Astrocyte (in vitro differentiated cells and primary cell): ENCODE data around the gene VWA2. TPM values are rescaled to one million over a fixed set of nuclear protein-coding genes. Genes with fewer than 3 reads are reported as not detected.

Experiments
- DNase-seq: peaks from one replicate; pipeline ENCODE4 v3.0.0-alpha.2; 2010; ENCODE audit warnings: low read depth
- FAIRE-seq: peaks from 2 replicates; lab custom pipeline; 2011; peaks lifted over from hg19 to GRCh38; lab: Jason Lieb, UNC
- H2AFZ ChIP-seq: 2 replicates; pipeline ENCODE4 v1.6.0; 2012; ENCODE audit warnings: low read depth, low read length, inconsistent platforms
- H3K27ac ChIP-seq: 2 replicates; pipeline ENCODE4 v1.5.1; 2011; ENCODE audit warnings: low read depth, low read length, inconsistent platforms
- H3K27me3 ChIP-seq: 2 replicates; pipeline ENCODE4 v1.6.0; 2011; ENCODE audit warnings: low read length, inconsistent platforms; ENCODE audit not compliant: insufficient read depth
- H3K36me3 ChIP-seq: 2 replicates; pipeline ENCODE4 v1.5.1; 2011; ENCODE audit warnings: low read length, inconsistent platforms; ENCODE audit not compliant: insufficient read depth
- H3K4me1 ChIP-seq: 2 replicates; pipeline ENCODE4 v1.5.1; 2011; ENCODE audit warnings: low read length, inconsistent platforms; ENCODE audit not compliant: insufficient read depth
- H3K4me2 ChIP-seq: 2 replicates; pipeline ENCODE4 v1.6.0; 2012; ENCODE audit warnings: low read length, inconsistent platforms
- H3K4me3 ChIP-seq: 2 replicates; pipeline ENCODE4 v1.5.1; 2011; ENCODE audit warnings: low read depth, mild to moderate bottlenecking, low read length, inconsistent platforms; ENCODE audit not compliant: insufficient read depth
- H3K79me2 ChIP-seq: 2 replicates; pipeline ENCODE4 v1.6.0; 2012; ENCODE audit warnings: mild to moderate bottlenecking, low read length, inconsistent platforms; ENCODE audit not compliant: insufficient read depth
- H3K9ac ChIP-seq: 2 replicates; pipeline ENCODE4 v1.6.0; 2012; ENCODE audit warnings: mild to moderate bottlenecking, low read length, inconsistent platforms
- H3K9me3 ChIP-seq: 2 replicates; pipeline ENCODE4 v1.5.1; 2012; ENCODE audit warnings: low read depth, mild to moderate bottlenecking, low read length, inconsistent platforms; ENCODE audit not compliant: insufficient read depth
- H4K20me1 ChIP-seq: 2 replicates; pipeline ENCODE4 v1.6.0; 2012; ENCODE audit warnings: low read length, inconsistent platforms; ENCODE audit not compliant: insufficient read depth
- H3K27ac Mint-ChIP-seq: one replicate; pipeline ENCODE4 v1.8.0; 2021; ENCODE audit warnings: mild to moderate bottlenecking, mixed read lengths; ENCODE audit not compliant: unreplicated experiment
- H3K27me3 Mint-ChIP-seq: one replicate; pipeline ENCODE4 v1.8.0; 2021; ENCODE audit warnings: low read depth, mixed read lengths; ENCODE audit not compliant: unreplicated experiment
- H3K36me3 Mint-ChIP-seq: one replicate; pipeline ENCODE4 v1.8.0; 2021; ENCODE audit warnings: low read depth, mixed read lengths; ENCODE audit not compliant: unreplicated experiment
- H3K4me1 Mint-ChIP-seq: one replicate; pipeline ENCODE4 v1.8.0; 2021; ENCODE audit warnings: low read depth, mixed read lengths; ENCODE audit not compliant: unreplicated experiment
- H3K4me3 Mint-ChIP-seq: one replicate; pipeline ENCODE4 v1.8.0; 2021; ENCODE audit warnings: mild to moderate bottlenecking, moderate library complexity, mixed read lengths; ENCODE audit not compliant: unreplicated experiment
- H3K9me3 Mint-ChIP-seq: one replicate; pipeline ENCODE4 v1.8.0; 2021; ENCODE audit warnings: mild to moderate bottlenecking, mixed read lengths; ENCODE audit not compliant: unreplicated experiment
- EZH2 ChIP-seq: IDR thresholded peaks from 2 replicates; pipeline ENCODE4 v1.6.1; 2012; ENCODE audit warnings: mild to moderate bottlenecking, low read length, inconsistent platforms; ENCODE audit not compliant: insufficient read depth
- total RNA-seq: library from RNA; stranded (reverse); gene quantifications from 2 replicates; pipeline ENCODE4 v1.2.1, GENCODE V29; 2021
- TF ChIP-seq, protein P1 (sequence below): IDR thresholded peaks from 2 replicates; pipeline ENCODE4 v1.5.1; 2011; ENCODE audit warnings: low read depth, mild to moderate bottlenecking, inconsistent platforms, low read length, moderate library complexity; ENCODE audit not compliant: insufficient read depth

VWA2 gene
- total RNA-seq, 1 donor from 2014 or later: 0.25 TPM

DNA sequence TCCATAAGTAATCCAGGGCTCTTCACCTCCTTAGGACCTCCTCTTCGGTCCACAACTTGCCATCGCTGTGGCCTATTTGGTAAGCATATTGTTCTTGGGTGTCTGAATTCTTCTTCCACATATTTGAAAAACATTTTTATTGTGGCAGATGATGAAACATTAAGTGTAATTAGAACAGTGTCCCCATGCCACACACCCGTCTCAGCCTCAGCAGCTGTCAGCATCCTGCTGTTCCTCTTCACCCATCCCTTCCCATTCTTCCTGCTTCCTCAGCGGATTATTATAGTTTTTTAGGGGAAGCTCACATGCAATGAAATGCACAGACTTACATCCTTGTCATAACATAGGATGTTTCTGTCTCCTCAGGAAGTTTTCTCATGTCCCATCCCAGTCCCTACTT lies 39.8 kb upstream of the VWA2 start:
- Mint-ChIP-seq H3K27me3 (peaks cover 5% of the 10 kb centered on the region), H3K9me3 (no peaks in the 10 kb centered on the region), H3K36me3 (no peaks in the 10 kb centered on the region), H3K4me3 (no peak overlapping the region), H3K27ac (no peak overlapping the region), H3K4me1 (peaks cover 4% of the 10 kb centered on the region)
- no peaks in the 10 kb centered on the region for H3K36me3 ChIP-seq
- no peaks in the 10 kb centered on the region for H3K4me1 ChIP-seq
- H3K9me3 ChIP-seq: no peaks in the 10 kb centered on the region
- DNase-seq: no peak
- H4K20me1 ChIP-seq: no peaks in the 10 kb centered on the region
- TF ChIP-seq EZH2: no peak
- TF ChIP-seq, protein P1, sequence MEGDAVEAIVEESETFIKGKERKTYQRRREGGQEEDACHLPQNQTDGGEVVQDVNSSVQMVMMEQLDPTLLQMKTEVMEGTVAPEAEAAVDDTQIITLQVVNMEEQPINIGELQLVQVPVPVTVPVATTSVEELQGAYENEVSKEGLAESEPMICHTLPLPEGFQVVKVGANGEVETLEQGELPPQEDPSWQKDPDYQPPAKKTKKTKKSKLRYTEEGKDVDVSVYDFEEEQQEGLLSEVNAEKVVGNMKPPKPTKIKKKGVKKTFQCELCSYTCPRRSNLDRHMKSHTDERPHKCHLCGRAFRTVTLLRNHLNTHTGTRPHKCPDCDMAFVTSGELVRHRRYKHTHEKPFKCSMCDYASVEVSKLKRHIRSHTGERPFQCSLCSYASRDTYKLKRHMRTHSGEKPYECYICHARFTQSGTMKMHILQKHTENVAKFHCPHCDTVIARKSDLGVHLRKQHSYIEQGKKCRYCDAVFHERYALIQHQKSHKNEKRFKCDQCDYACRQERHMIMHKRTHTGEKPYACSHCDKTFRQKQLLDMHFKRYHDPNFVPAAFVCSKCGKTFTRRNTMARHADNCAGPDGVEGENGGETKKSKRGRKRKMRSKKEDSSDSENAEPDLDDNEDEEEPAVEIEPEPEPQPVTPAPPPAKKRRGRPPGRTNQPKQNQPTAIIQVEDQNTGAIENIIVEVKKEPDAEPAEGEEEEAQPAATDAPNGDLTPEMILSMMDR: no peak
- H3K79me2 ChIP-seq: no peaks in the 10 kb centered on the region
- no peak overlapping the region for H3K4me3 ChIP-seq
- no peak overlapping the region for H3K27ac ChIP-seq
- FAIRE-seq: no peak
- H3K9ac ChIP-seq: no peak overlapping the region
- no peak overlapping the region for H2AFZ ChIP-seq
- H3K4me2 ChIP-seq: no peak overlapping the region
- peaks cover 5% of the 10 kb centered on the region for H3K27me3 ChIP-seq

DNA sequence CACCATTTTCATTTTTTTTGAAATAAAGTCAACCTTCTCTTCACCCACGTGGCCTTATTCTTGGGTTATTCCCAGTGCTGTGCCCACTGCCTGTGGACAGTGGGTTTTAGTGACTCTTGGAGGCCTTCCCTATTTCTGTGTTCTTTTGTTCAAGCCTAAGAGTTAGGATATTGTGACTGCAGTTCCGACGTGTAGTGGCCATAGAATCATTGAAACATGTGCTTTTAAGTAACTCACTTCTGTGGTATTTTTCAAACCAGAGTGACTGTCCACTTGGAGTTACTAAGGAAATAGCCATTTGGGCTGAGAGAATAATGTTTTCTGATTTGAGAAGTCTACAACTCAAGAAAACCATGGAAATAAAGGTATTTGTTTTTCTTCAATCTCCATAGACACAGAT lies 36.2 kb upstream of the VWA2 start:
- DNase-seq (no peak), FAIRE-seq (no peak)
- H4K20me1 ChIP-seq: no peaks in the 10 kb centered on the region
- Mint-ChIP-seq H3K9me3 (no peaks in the 10 kb centered on the region), H3K4me3 (no peak overlapping the region), H3K27ac (no peak overlapping the region), H3K27me3 (peaks cover 5% of the 10 kb centered on the region), H3K4me1 (no peaks in the 10 kb centered on the region), H3K36me3 (no peaks in the 10 kb centered on the region)
- TF ChIP-seq EZH2: no peak
- TF ChIP-seq, protein P1: no peak
- no peak overlapping the region for H3K4me3 ChIP-seq
- H3K27me3 ChIP-seq: peaks cover 12% of the 10 kb centered on the region
- no peak overlapping the region for H2AFZ ChIP-seq
- H3K9me3 ChIP-seq: no peaks in the 10 kb centered on the region
- no peak overlapping the region for H3K27ac ChIP-seq
- H3K4me1 ChIP-seq: no peaks in the 10 kb centered on the region
- H3K9ac ChIP-seq: no peak overlapping the region
- H3K36me3 ChIP-seq: no peaks in the 10 kb centered on the region
- no peaks in the 10 kb centered on the region for H3K79me2 ChIP-seq
- no peak overlapping the region for H3K4me2 ChIP-seq

DNA sequence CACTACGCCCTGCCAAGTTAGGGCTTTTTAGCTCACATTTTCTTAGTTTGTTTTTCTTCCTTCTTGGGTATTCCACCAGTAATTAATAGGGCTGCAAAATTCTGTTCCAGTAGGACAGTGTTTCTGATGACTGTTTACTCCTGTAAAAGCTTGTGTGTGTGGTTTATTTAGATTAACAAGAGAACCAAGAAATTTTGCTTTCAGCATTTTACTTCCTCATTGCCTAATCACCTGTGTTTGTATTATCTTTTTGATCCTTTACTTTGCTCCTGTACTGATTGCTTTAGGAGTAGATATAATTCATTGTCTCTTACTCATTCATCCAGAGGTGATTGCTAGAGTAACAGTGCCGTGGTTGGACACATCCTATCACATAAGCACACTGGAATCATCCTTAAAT lies 32.2 kb upstream of the VWA2 start:
- no peaks in the 10 kb centered on the region for H3K36me3 Mint-ChIP-seq
- Histone ChIP-seq H3K4me2 (no peak overlapping the region), H2AFZ (no peak overlapping the region), H3K79me2 (no peaks in the 10 kb centered on the region), H3K27ac (no peak overlapping the region), H3K4me3 (no peak overlapping the region), H3K9me3 (no peaks in the 10 kb centered on the region), H4K20me1 (no peaks in the 10 kb centered on the region), H3K36me3 (no peaks in the 10 kb centered on the region), H3K4me1 (no peaks in the 10 kb centered on the region), H3K9ac (no peak overlapping the region), H3K27me3 (peaks cover 10% of the 10 kb centered on the region)
- no peak overlapping the region for H3K27ac Mint-ChIP-seq
- DNase-seq: no peak
- H3K4me1 Mint-ChIP-seq: no peaks in the 10 kb centered on the region
- H3K4me3 Mint-ChIP-seq: no peak overlapping the region
- no peaks in the 10 kb centered on the region for H3K9me3 Mint-ChIP-seq
- no peaks in the 10 kb centered on the region for H3K27me3 Mint-ChIP-seq
- FAIRE-seq: no peak
- TF ChIP-seq, protein P1: no peak
- no peak for TF ChIP-seq EZH2
